HL-60 (cell line): ENCODE data around the gene AGMAT.

ENCODE experiments used
- DNase-seq, 2 experiments: peaks; one replicate each; pipeline ENCODE4 v3.0.0-alpha.2; 2010 to 2020; ENCODE audit warnings: low read depth in 1 of 2, low spot score in 1 of 2
- H3K27ac ChIP-seq: fragments of 250-450 bp; sonication (Bioruptor Pico); replicated peaks from 2 replicates; pipeline ENCODE4 v1.5.1; 2020; ENCODE audit warnings: mild to moderate bottlenecking, moderate library complexity
- H3K27me3 ChIP-seq: fragments of 250-450 bp; sonication (Bioruptor Pico); 2 replicates; pipeline ENCODE4 v1.5.1; 2021; ENCODE audit warnings: mild to moderate bottlenecking, moderate library complexity; ENCODE audit not compliant: insufficient read depth, poor library complexity, severe bottlenecking
- H3K4me3 ChIP-seq: replicated peaks from 2 replicates; pipeline ENCODE4 v1.5.1; 2011; ENCODE audit warnings: mild to moderate bottlenecking, control low read depth, low read length; ENCODE audit not compliant: insufficient read depth
- CTCF ChIP-seq: IDR thresholded peaks from one replicate; pipeline ENCODE4 v1.5.1; 2011; ENCODE audit warnings: low read length, control low read depth, inconsistent platforms; ENCODE audit not compliant: insufficient read depth
- GABPA ChIP-seq: IDR thresholded peaks from 2 replicates; pipeline ENCODE4 v1.6.1; 2012; ENCODE audit warnings: low read depth
- POLR2AphosphoS5 ChIP-seq: IDR thresholded peaks from 2 replicates; pipeline ENCODE4 v1.6.1; 2012; ENCODE audit warnings: low read depth
- REST ChIP-seq: IDR thresholded peaks from 2 replicates; pipeline ENCODE4 v1.6.1; 2012; ENCODE audit warnings: low read depth; ENCODE audit not compliant: insufficient replicate concordance
- SPI1 ChIP-seq: IDR thresholded peaks from 2 replicates; pipeline ENCODE4 v1.6.1; 2012; ENCODE audit warnings: low read depth, mild to moderate bottlenecking, borderline replicate concordance

The AGMAT gene

GRCh38 chr1:15621975-15622374, 37.1 kb upstream of the AGMAT start:
- DNase-seq, result no peak
- no peak overlapping the region for H3K27ac ChIP-seq
- H3K27me3 ChIP-seq, result no peaks in the 10 kb centered on the region
- no peak for TF ChIP-seq CTCF
- no peak for TF ChIP-seq SPI1
- no peak for TF ChIP-seq REST
- TF ChIP-seq POLR2AphosphoS5, result no peak
- no peak for TF ChIP-seq GABPA
- H3K4me3 ChIP-seq, result no peak overlapping the region

- no peak overlapping the region for H3K4me3 ChIP-seq
Measured at GRCh38 chr1:15620902-15621682, 36.2 kb upstream of the AGMAT start.

GRCh38 chr1:15620155-15620545, 35.3 kb upstream of the AGMAT start:
- TF ChIP-seq GABPA, result no peak
- TF ChIP-seq POLR2AphosphoS5, result no peak
- no peak for TF ChIP-seq SPI1
- no peak for TF ChIP-seq REST
- TF ChIP-seq CTCF, result no peak
- no peak overlapping the region for H3K27ac ChIP-seq
- H3K4me3 ChIP-seq, result no peak overlapping the region
- no peaks in the 10 kb centered on the region for H3K27me3 ChIP-seq
- DNase-seq, result no peak

More at GRCh38 chr1:15620902-15621682, 36.2 kb upstream of the AGMAT start:
- Histone ChIP-seq H3K27me3 (no peaks in the 10 kb centered on the region), H3K27ac (no peak overlapping the region)
- no peak for DNase-seq
- TF ChIP-seq GABPA, result no peak

GRCh38 chr1:15618655-15619525, 34.0 kb upstream of the AGMAT start:
- peak in 1 of 2 experiments; percentile 31 for DNase-seq
- H3K27me3 ChIP-seq, result no peaks in the 10 kb centered on the region
- peak overlapping the region; percentile 81 for H3K4me3 ChIP-seq
- peak overlapping the region; percentile 82 for H3K27ac ChIP-seq
- TF ChIP-seq SPI1 (no peak), GABPA (no peak), POLR2AphosphoS5 (no peak), CTCF (no peak), REST (no peak)
